GM12801 (cell line): ENCODE measurements around the gene ZNF655.

Experiments
- CTCF ChIP-seq: IDR thresholded peaks from one replicate; pipeline ENCODE4 v1.5.1; 2011; ENCODE audit warnings: control low read depth; ENCODE audit not compliant: insufficient read length; ENCODE audit errors: extremely low read depth

ZNF655 gene

GRCh38 chr7:99588868-99589267 lies 30.4 kb downstream of the ZNF655 start:
- TF ChIP-seq CTCF, result no peak

GRCh38 chr7:99594948-99595745 lies 36.7 kb downstream of the ZNF655 start:
- no peak for TF ChIP-seq CTCF

- no peak for TF ChIP-seq CTCF
Measured at GRCh38 chr7:99596408-99596955, 38.0 kb downstream of the ZNF655 start.

- TF ChIP-seq CTCF, result no peak
Measured at GRCh38 chr7:99597762-99598501, 39.5 kb downstream of the ZNF655 start, which contains the start of gene TMEM225B. TSS of gene TMEM225B (plus strand) at chr7:99598267. CDS start at chr7:99604389, 6,122 bp downstream.

- TF ChIP-seq CTCF, result no peak
Measured at GRCh38 chr7:99599836-99600235, 41.4 kb downstream of the ZNF655 start.

GRCh38 chr7:99601656-99602310 lies 43.3 kb downstream of the ZNF655 start:
- no peak for TF ChIP-seq CTCF

GRCh38 chr7:99605527-99605926 lies 47.1 kb downstream of the ZNF655 start:
- TF ChIP-seq CTCF, result no peak
